Measurements from ENCODE around the gene PIK3CD. TPM values are rescaled to one million over a fixed set of nuclear protein-coding genes. Genes with fewer than 3 reads are reported as not detected.

The PIK3CD gene
- total RNA-seq, 1 experiment from 2014 or later: 23.1 TPM

- Mint-ChIP-seq H3K27ac (peak overlapping the region; percentile 23), H3K4me3 (no peak overlapping the region), H3K27me3 (ENCODE audit: low read depth) (no peaks in the 10 kb centered on the region), H3K9me3 (no peaks in the 10 kb centered on the region), H3K36me3 (peaks cover 14% of the 10 kb centered on the region), H3K4me1 (peaks cover 22% of the 10 kb centered on the region)
- ATAC-seq: peak; percentile 56
- ChIA-PET CTCF (interaction anchor here (0.7 to 2.3 kb wide), 5 partner anchors 10 to 56 kb away, joined by 3 to 10 read pairs (median 5); no protein-coding TSS in a partner anchor), POLR2A (no interaction called here)
- DNase-seq (ENCODE audit: low spot score): no peak
- no peak for TF ChIP-seq ZNF317 (CRISPR knock-in tag; IDR thresholded peaks at IDR 0.05; ENCODE audit: borderline replicate concordance, low read depth)
- TF ChIP-seq, protein P1, sequence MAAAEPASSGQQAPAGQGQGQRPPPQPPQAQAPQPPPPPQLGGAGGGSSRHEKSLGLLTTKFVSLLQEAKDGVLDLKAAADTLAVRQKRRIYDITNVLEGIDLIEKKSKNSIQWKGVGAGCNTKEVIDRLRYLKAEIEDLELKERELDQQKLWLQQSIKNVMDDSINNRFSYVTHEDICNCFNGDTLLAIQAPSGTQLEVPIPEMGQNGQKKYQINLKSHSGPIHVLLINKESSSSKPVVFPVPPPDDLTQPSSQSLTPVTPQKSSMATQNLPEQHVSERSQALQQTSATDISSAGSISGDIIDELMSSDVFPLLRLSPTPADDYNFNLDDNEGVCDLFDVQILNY (CRISPR knock-in tag; IDR thresholded peaks at IDR 0.05): no peak
- no peak for TF ChIP-seq ZNF232 (CRISPR knock-in tag; IDR thresholded peaks at IDR 0.05)
- TF ChIP-seq GABPB1 (CRISPR knock-in tag; IDR thresholded peaks at IDR 0.05): no peak
- TF ChIP-seq, protein P2, sequence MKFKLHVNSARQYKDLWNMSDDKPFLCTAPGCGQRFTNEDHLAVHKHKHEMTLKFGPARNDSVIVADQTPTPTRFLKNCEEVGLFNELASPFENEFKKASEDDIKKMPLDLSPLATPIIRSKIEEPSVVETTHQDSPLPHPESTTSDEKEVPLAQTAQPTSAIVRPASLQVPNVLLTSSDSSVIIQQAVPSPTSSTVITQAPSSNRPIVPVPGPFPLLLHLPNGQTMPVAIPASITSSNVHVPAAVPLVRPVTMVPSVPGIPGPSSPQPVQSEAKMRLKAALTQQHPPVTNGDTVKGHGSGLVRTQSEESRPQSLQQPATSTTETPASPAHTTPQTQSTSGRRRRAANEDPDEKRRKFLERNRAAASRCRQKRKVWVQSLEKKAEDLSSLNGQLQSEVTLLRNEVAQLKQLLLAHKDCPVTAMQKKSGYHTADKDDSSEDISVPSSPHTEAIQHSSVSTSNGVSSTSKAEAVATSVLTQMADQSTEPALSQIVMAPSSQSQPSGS (CRISPR knock-in tag; IDR thresholded peaks at IDR 0.05; ENCODE audit: borderline replicate concordance, low read depth): no peak
- TF ChIP-seq ZNF396 (CRISPR knock-in tag; IDR thresholded peaks at IDR 0.05; ENCODE audit: borderline replicate concordance): no peak
- TF ChIP-seq ZNF281 (CRISPR knock-in tag; IDR thresholded peaks at IDR 0.05): no peak
- TF ChIP-seq ETV6 (CRISPR knock-in tag; IDR thresholded peaks at IDR 0.05): no peak
- no peak for TF ChIP-seq PRRX2 (CRISPR knock-in tag; IDR thresholded peaks at IDR 0.05)
- TF ChIP-seq ZNF138 (CRISPR knock-in tag; conservative IDR thresholded peaks at IDR 0.05): no peak
- no peak for TF ChIP-seq FOXJ3 (CRISPR knock-in tag; IDR thresholded peaks at IDR 0.05; ENCODE audit: borderline replicate concordance)
- TF ChIP-seq ZNF121 (CRISPR knock-in tag; IDR thresholded peaks at IDR 0.05): no peak
Observed at GRCh38 chr1:9774712-9775679, 123.5 kb downstream of the PIK3CD start.

GRCh38 chr1:9776685-9777084 lies 125.2 kb downstream of the PIK3CD start:
- H3K4me3 Mint-ChIP-seq: no peak overlapping the region
- no peak for ATAC-seq
- DNase-seq (ENCODE audit: low spot score): no peak
- TF ChIP-seq JUN (CRISPR knock-in tag; IDR thresholded peaks at IDR 0.05): no peak
- no peak for TF ChIP-seq ZBTB21 (CRISPR knock-in tag; IDR thresholded peaks at IDR 0.05; ENCODE audit: borderline replicate concordance)
- no peak for TF ChIP-seq ZMAT4 (CRISPR knock-in tag; IDR thresholded peaks at IDR 0.05)
- TF ChIP-seq RORB (CRISPR knock-in tag; IDR thresholded peaks at IDR 0.05): no peak
- TF ChIP-seq ARID4B (CRISPR knock-in tag; IDR thresholded peaks at IDR 0.05; ENCODE audit: borderline replicate concordance): no peak
- TF ChIP-seq ZNF423 (CRISPR knock-in tag; IDR thresholded peaks at IDR 0.05): no peak
- no peak for TF ChIP-seq FOXJ3 (CRISPR knock-in tag; IDR thresholded peaks at IDR 0.05; ENCODE audit: borderline replicate concordance)
- TF ChIP-seq MYBL2 (CRISPR knock-in tag; IDR thresholded peaks at IDR 0.05): no peak
- TF ChIP-seq, protein P3, sequence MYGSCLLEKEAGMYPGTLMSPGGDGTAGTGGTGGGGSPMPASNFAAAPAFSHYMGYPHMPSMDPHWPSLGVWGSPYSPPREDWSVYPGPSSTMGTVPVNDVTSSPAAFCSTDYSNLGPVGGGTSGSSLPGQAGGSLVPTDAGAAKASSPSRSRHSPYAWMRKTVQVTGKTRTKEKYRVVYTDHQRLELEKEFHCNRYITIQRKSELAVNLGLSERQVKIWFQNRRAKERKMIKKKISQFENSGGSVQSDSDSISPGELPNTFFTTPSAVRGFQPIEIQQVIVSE (CRISPR knock-in tag; IDR thresholded peaks at IDR 0.05; ENCODE audit: borderline replicate concordance): no peak
- H3K4me1 Mint-ChIP-seq: peaks cover 22% of the 10 kb centered on the region
- POLR2A ChIA-PET: no interaction called here
- H3K27me3 Mint-ChIP-seq (ENCODE audit: low read depth): no peaks in the 10 kb centered on the region
- CTCF ChIA-PET: interaction anchor here (0.6 to 2.3 kb wide), 3 partner anchors 8 to 56 kb away, joined by 3 to 10 read pairs (median 5); no protein-coding TSS in a partner anchor
- peaks cover 14% of the 10 kb centered on the region for H3K36me3 Mint-ChIP-seq
- H3K27ac Mint-ChIP-seq: no peak overlapping the region
- H3K9me3 Mint-ChIP-seq: no peaks in the 10 kb centered on the region
